Stimulated activated CD8-positive, alpha-beta memory T cell treated with anti-CD3 and anti-CD28 coated beads, Interleukin-4, amount 100 ng/mL, for 24 hours (primary cell): ENCODE data around the gene ARHGAP10.

Experiments used
- DNase-seq: peaks from one replicate; pipeline ENCODE4 v3.0.0-alpha.2; 2020; ENCODE audit warnings: low read depth

The ARHGAP10 gene

DNA sequence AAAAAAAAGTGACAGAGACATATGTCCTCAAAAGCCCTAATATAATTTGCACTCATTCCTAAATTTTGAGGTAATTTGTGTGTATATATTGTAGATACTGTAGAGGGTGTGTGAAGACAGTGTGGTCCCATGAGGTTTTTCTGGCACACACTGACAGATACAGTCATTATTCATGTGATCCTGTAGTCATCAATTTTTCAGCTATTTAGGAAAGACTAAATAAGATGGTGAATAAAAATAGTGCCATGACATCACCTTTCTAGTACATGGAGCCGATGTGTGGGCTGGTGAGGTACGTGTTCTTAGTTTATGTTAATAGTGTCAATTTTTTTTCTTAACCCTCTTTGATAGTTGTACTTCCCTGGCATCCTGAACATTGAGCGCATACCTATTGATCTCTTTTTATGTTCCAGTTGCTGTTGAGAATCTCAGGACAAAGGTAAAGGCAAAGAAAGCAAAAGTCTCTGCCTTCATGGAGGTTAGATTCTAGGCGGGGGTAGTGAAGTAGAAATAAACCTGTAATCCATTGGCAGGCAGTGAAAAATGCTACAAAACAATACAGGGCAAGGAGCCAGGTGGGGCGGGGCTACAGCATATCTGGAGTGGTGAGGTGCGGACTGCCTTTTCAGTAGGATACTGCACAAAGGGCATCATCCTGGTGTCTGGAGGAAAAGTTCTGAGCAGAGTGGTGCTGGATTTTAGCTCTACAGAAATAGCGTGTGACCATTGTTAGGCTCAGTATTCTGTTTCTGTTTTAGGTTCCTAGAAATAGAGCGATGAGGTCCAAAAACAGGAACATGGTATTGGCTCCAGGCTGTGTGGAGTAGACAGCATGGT, 93.8 kb downstream of the ARHGAP10 start:
- no peak for DNase-seq

DNA sequence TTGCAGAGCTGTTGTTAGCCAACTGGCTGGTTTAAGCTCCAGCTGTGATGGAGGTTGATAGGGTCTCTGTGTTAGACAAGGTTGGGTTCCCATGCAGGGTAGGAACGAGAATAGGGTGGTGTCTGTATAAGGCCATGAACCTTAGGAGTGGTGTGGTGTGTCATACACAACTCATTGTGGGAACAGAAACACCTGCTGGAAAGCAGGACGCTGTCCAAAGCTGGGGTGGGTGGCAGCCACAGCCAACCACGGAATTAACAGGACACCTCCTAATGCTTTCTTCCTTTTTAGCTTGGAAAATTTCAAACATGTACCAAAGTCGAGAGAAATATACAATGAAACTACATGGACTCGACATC, 94.4 kb downstream of the ARHGAP10 start:
- no peak for DNase-seq

- DNase-seq: no peak
These were observed 96.5 kb downstream of the ARHGAP10 start for GRCh38 chr4:147828331-147828905.

- DNase-seq: no peak
These were observed 97.7 kb downstream of the ARHGAP10 start for GRCh38 chr4:147829401-147830101.

GRCh38 chr4:147830102-147830463, 98.2 kb downstream of the ARHGAP10 start:
- DNase-seq: no peak

DNA sequence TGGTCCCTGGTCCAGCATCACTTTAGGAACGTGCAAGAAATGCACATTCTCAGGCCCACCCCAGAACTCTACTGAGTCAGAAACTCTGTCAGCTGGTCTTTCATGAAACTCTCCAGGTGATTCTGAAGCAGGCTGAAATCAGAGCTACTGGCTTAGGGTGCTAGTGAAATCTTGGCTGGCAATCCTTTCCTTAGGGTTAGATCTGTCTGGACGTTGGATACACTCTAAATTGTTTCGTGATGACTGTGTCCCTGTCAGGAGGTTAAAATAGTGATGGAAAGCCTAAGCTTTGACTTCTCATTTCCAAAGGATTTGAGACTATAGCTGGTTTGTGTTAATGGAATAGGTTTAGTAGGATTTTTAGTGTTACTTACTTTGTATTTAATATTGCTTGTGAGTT, 99.1 kb downstream of the ARHGAP10 start:
- no peak for DNase-seq

- DNase-seq: no peak
These were observed 99.8 kb downstream of the ARHGAP10 start for GRCh38 chr4:147831551-147832171.

DNA sequence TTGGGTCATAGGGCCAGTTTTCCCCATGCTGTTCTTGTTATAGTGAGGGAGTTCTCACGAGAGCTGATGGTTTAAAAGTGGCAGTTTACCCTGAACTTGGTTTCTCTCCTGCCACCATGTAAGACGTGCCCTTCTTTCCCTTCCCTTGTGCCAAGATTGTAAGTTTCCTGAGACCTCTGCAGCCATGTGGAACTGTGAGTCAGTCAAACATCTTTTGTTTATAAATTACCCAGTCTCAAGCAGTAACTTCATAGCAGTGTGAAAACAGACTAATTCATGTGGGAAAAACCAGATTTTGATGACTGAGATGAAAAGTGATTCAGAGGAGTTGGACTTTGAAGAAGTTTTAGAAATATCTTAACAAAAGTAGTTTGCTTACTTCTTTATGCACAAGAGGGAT, 101.4 kb downstream of the ARHGAP10 start:
- no peak for DNase-seq

DNA sequence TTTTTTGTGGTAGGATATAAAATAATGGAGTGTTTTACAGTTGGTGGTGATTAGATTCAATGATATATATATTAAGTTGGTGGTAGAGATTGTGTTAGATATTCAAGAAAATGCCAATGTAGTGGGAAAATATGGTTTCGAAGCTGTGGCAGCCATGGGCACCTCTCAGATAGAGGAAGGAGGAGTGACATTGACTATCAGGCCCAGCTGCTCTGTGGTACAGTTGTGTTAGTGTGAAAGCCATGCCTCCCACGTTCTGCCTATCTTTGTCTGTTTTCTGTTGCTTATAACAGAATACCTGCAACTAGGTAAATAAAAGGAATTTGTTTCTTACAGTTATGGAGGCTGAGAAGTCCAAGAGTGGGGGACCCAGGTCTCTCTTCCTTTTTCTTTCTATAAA, 101.9 kb downstream of the ARHGAP10 start:
- DNase-seq: no peak

GRCh38 chr4:147834480-147834879, 102.6 kb downstream of the ARHGAP10 start:
- no peak for DNase-seq

- no peak for DNase-seq
These were observed 104.9 kb downstream of the ARHGAP10 start for GRCh38 chr4:147836807-147837206.

GRCh38 chr4:147837435-147837834, 105.5 kb downstream of the ARHGAP10 start:
- no peak for DNase-seq

GRCh38 chr4:147837854-147838253, 106.0 kb downstream of the ARHGAP10 start:
- no peak for DNase-seq

DNA sequence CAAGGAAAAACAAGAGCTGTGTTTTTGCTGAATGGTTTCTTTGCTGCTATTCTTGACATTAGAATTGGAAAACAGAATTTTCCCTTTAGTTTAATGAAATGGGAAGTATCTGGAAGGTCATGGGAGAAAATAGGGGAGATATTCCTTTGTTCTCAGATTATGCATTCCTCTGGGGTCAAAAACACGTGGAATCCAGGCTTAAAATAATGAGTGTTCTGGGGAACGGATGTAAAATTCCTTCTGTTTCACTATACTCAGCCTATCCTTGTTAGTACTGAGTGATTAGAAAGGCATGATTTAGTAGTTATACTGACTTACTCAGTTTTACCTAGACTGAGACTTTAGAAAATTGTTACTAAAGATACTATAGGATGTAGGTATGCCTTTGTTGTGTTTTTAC, 107.3 kb downstream of the ARHGAP10 start:
- DNase-seq: no peak

DNA sequence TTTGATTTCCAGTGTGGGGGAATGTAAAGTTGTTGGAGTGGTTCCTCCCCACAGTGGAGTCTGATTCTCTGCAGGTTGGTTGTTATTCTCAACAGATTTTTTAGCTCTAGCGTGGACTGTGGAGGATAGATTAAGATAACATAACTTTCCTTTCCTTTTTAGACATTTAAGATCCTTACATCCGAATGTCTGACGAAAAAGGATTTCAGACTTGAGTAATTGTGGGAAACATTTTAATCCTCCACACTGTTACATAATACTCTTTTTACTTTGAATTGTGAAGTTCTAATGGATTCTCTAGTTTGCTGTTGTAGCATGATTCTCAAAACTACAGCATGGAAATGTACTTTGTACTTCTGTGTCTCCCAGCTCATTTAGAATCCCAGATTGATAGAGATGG, 107.8 kb downstream of the ARHGAP10 start:
- no peak for DNase-seq

- no peak for DNase-seq
These were observed 109.2 kb downstream of the ARHGAP10 start for GRCh38 chr4:147840838-147841738.

DNA sequence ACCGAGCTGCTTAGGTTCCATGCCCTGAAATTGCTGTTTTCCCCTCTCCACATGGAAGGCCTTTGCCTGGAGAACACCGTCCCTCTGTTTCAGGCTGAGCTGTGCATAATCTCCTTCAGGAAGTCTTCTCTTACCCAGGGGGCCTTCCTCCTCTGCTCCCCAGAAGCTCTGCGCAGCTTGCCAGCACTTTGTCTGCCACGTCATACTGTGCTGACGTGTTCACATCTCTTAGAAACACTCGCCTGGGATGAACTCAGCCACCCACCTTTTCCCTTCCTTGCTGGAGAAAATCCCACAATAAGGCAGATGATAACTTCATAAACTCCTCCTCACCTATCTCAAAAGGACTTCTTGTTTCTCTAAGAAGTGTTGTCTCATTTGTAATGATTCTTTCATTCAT, 110.7 kb downstream of the ARHGAP10 start:
- no peak for DNase-seq

GRCh38 chr4:147843162-147843561, 111.3 kb downstream of the ARHGAP10 start:
- DNase-seq: no peak

GRCh38 chr4:147844781-147845180, 112.9 kb downstream of the ARHGAP10 start:
- DNase-seq: no peak

DNA sequence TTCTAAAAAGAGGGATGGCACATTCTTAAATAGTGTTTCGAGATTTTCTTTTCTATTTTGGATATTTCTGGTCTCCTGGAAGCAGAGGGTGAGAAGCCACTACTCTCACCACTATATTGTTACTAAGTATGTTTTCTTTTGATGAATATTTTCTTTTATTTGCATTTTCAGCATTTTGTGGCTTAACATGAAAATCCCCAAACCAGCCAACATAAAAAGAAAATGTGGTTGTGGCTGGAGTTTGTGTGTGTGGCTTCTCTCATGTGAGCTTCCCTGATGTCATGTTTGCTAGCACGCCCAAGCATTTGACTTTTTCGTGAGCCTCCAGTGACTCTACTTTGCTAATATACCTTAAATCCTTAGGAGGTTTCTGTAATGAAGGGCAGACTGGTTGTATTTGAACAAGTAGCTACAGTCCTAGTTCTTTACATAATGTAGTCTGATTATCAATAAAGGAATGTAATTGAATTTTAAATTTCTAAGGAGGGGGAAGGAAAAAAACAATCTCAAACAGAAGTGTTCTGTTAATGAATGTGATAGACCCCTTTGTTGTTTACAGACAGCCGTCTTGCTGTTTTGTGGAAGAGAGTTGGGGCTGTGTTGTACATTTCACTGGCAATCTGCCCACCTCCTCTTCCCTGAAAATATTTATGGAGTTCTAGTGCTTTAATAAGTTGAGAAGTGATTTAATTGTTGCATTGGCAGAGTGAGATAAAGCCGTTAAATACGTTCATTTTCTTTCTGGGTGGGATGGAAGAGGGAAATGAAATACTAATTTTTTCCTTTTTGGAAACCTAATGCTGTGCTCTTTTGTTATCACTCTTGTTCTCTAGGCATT, 114.6 kb downstream of the ARHGAP10 start:
- no peak for DNase-seq
